Measurements from ENCODE around the gene ZBED4. TPM values are rescaled to one million over a fixed set of nuclear protein-coding genes. Genes with fewer than 3 reads are reported as not detected.

The ZBED4 gene
- total RNA-seq, 4 donors from 2014 or later = 14.9 to 24.0 (median 20.9) TPM

DNA sequence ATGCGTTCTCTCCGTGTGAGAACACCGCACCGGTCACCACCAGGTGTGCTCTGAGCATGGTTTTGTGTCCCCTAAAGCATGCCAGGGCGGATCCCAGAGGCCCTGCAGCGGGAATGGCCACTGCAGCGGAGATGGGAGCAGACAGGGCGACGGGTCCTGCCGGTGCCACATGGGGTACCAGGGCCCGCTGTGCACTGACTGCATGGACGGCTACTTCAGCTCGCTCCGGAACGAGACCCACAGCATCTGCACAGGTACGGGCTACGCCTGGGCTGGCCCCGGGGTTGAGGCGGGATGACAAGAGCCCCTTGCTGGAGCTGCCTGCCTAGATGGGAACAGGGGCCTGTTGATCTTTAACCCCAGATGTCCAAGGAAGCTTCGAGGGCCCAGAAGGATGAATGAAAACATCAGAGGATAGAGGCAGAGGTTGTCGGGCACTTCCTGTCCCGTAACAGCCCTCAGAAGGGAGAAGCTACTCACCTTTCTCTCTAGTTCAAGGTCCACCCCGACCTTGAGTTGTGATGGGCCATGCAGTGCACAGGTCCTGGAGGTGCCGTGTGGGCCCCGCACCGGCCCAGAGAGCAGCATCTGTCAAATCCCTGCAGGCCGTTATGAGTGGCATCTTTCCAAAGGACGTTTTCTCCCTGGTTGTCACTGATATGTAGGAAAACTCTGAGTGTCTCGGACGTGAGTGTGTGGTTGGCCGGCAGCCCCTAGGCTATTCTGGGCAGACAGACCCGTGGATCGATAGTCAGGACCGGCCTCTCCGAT is 68.0 kb downstream of the ZBED4 start:
- Histone ChIP-seq H3K4me1 (peaks cover 4 to 16% (median 9%) of the 10 kb centered on the region in 4 donors), H3K27me3 (no peaks in the 10 kb centered on the region), H3K9me3 (no peaks in the 10 kb centered on the region), H3K36me3 (peaks cover 0 to 15% (median 0%) of the 10 kb centered on the region in 3 donors), H3K4me3 (no peak overlapping the region), H3K27ac (no peak overlapping the region)
- TF ChIP-seq, protein P1, sequence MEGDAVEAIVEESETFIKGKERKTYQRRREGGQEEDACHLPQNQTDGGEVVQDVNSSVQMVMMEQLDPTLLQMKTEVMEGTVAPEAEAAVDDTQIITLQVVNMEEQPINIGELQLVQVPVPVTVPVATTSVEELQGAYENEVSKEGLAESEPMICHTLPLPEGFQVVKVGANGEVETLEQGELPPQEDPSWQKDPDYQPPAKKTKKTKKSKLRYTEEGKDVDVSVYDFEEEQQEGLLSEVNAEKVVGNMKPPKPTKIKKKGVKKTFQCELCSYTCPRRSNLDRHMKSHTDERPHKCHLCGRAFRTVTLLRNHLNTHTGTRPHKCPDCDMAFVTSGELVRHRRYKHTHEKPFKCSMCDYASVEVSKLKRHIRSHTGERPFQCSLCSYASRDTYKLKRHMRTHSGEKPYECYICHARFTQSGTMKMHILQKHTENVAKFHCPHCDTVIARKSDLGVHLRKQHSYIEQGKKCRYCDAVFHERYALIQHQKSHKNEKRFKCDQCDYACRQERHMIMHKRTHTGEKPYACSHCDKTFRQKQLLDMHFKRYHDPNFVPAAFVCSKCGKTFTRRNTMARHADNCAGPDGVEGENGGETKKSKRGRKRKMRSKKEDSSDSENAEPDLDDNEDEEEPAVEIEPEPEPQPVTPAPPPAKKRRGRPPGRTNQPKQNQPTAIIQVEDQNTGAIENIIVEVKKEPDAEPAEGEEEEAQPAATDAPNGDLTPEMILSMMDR (IDR thresholded peaks at IDR 0.05) = no peak
- TF ChIP-seq POLR2A (IDR thresholded peaks at IDR 0.05) = no peak
- DNase-seq = no peak

DNA sequence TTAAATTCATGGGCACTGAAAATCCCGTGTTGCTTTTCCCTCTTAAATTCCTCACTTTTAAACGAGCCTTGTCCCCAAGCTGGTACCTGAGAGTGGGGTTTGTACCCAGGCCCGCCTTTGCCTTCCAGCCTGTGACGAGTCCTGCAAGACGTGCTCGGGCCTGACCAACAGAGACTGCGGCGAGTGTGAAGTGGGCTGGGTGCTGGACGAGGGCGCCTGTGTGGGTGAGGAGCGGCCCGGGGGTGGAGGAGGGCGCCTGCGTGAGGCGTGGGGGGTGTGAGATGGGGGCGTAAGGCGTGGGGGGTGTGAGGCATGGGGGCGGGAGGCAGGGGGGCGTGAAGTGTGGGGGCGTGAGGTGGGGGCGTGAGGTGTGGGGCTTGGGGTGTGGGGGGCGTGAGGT is 68.8 kb downstream of the ZBED4 start:
- TF ChIP-seq, protein P1 (IDR thresholded peaks at IDR 0.05) = no peak
- no peak for TF ChIP-seq POLR2A (IDR thresholded peaks at IDR 0.05)
- Histone ChIP-seq H3K4me1 (peaks cover 0 to 8% (median 6%) of the 10 kb centered on the region in 4 donors), H3K27me3 (no peaks in the 10 kb centered on the region), H3K27ac (no peak overlapping the region), H3K4me3 (no peak overlapping the region), H3K36me3 (peaks cover 0 to 15% (median 0%) of the 10 kb centered on the region in 3 donors), H3K9me3 (no peaks in the 10 kb centered on the region)
- no peak for DNase-seq

DNA sequence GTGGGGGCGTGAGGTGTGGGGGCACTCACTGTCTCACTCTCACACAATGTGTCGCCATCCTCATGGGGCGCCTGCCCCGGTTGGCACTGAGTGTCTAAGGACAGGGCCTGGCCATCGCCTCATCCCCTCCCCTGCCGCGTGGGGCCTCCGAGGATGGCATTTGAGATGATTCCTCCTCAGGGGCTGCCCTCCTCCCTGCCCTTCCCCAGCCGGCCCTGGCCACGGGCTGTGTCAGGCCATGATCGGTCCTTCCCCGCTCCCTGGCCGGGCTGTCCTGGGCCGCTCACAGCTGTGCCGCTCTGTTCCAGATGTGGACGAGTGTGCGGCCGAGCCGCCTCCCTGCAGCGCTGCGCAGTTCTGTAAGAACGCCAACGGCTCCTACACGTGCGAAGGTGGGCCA is 69.3 kb downstream of the ZBED4 start:
- Histone ChIP-seq H3K4me3 (no peak overlapping the region), H3K9me3 (no peaks in the 10 kb centered on the region), H3K27me3 (no peaks in the 10 kb centered on the region), H3K4me1 (peaks cover 0 to 8% (median 6%) of the 10 kb centered on the region in 4 donors), H3K36me3 (peaks cover 0 to 15% (median 0%) of the 10 kb centered on the region in 3 donors), H3K27ac (no peak overlapping the region)
- DNase-seq = no peak
- TF ChIP-seq, protein P1 (IDR thresholded peaks at IDR 0.05) = no peak
- TF ChIP-seq POLR2A (IDR thresholded peaks at IDR 0.05) = no peak

DNA sequence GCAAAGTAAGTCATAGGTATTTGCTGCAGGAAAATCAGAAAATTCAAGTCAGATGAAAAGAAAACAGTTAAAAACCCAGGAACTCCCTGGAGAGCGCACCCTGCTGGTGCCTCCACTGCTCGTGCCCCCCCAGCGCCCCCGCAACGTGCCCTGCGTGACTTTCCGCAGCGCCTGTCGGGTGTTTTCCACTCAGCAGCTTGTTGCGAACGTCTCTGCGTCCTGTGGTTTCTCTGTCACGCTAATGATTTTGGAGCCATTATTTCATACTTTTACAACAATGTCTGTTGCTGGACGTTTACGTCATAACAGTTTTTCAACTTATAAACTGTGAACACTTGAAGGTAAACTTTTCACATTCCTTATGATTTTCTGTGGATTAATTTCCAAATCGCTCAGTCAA is 69.8 kb downstream of the ZBED4 start:
- no peak for DNase-seq
- no peaks in the 10 kb centered on the region for H3K9me3 ChIP-seq
- no peak overlapping the region for H3K4me3 ChIP-seq
- TF ChIP-seq, protein P1 (IDR thresholded peaks at IDR 0.05) = peak in 2 of 6 experiments; percentile 10 to 24
- no peak for TF ChIP-seq POLR2A (IDR thresholded peaks at IDR 0.05)
- H3K36me3 ChIP-seq = peaks cover 0 to 15% (median 0%) of the 10 kb centered on the region in 3 donors
- no peaks in the 10 kb centered on the region for H3K27me3 ChIP-seq
- H3K4me1 ChIP-seq = peaks cover 0 to 8% (median 6%) of the 10 kb centered on the region in 4 donors
- no peak overlapping the region for H3K27ac ChIP-seq

GRCh38 chr22:49924113-49924833 is 70.6 kb downstream of the ZBED4 start:
- Histone ChIP-seq H3K27ac (peak overlapping the region in 1 of 4 donors; percentile 88), H3K4me1 (peaks cover 0 to 7% (median 4%) of the 10 kb centered on the region in 4 donors), H3K9me3 (no peaks in the 10 kb centered on the region), H3K36me3 (peaks cover 0 to 15% (median 0%) of the 10 kb centered on the region in 3 donors), H3K27me3 (no peaks in the 10 kb centered on the region), H3K4me3 (no peak overlapping the region)
- TF ChIP-seq, protein P1 (IDR thresholded peaks at IDR 0.05) = no peak
- TF ChIP-seq POLR2A (IDR thresholded peaks at IDR 0.05) = no peak
- DNase-seq = no peak

All from Peyer's patch (tissue), 4 donors.